Ovary (tissue), 3 donors: ENCODE data around the gene MAP3K2.

Experiments used
- EP300 ChIP-seq: sonication (generic); formaldehyde crosslinking; IDR thresholded peaks from one replicate; pipeline ENCODE4 v1.6.1; 2017; ENCODE audit warnings: antibody characterized with exemption
- POLR2A ChIP-seq: fragments of 450-650 bp; IDR thresholded peaks from one replicate; pipeline ENCODE4 v1.6.1; 2017; ENCODE audit warnings: antibody characterized with exemption, mild to moderate bottlenecking, moderate library complexity
- TF ChIP-seq, protein P1 (sequence below), 3 donors: fragments of 450-650 bp in 2 of 3; fragments of 200-600 bp in 1 of 3; IDR thresholded peaks; one replicate each; pipeline versions ENCODE4 v1.5.1 to v1.8.0; 2016 to 2022; ENCODE audit warnings: antibody characterized with exemption in 3 of 3, mild to moderate bottlenecking in 1 of 3
- donor health status: DM: no; HTN: no; CAD: no.

DNA sequence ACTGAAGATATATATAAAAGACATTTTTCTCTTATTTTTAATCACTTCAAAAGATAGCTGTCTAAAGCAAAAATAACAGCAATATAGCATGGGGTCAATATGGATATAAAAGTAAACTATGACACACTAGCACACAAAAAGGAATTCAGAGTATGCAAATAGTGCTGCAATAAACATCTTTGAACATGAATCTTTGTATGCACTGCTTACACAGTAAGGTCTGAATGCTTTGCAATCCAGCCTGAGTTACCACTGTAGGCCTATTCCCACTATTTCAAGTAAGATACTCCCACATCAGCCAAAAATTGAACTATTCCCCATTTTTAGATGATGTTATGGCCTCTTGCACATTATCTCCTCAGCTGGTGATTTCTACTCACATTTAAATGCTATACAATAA, 66.5 kb downstream of the MAP3K2 start:
- TF ChIP-seq EP300 (no peak), POLR2A (no peak)
- TF ChIP-seq, protein P1, sequence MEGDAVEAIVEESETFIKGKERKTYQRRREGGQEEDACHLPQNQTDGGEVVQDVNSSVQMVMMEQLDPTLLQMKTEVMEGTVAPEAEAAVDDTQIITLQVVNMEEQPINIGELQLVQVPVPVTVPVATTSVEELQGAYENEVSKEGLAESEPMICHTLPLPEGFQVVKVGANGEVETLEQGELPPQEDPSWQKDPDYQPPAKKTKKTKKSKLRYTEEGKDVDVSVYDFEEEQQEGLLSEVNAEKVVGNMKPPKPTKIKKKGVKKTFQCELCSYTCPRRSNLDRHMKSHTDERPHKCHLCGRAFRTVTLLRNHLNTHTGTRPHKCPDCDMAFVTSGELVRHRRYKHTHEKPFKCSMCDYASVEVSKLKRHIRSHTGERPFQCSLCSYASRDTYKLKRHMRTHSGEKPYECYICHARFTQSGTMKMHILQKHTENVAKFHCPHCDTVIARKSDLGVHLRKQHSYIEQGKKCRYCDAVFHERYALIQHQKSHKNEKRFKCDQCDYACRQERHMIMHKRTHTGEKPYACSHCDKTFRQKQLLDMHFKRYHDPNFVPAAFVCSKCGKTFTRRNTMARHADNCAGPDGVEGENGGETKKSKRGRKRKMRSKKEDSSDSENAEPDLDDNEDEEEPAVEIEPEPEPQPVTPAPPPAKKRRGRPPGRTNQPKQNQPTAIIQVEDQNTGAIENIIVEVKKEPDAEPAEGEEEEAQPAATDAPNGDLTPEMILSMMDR (IDR thresholded peaks at IDR 0.05) = no peak
